Common myeloid progenitor, CD34-positive (primary cell): ENCODE measurements around the gene CYS1.

Experiments
- CTCF ChIA-PET: fragments of 350-600 bp; sonication (Branson Sonifier 250); formaldehyde crosslinking; loops from one replicate; lab custom pipeline; 2021; ENCODE audit warnings: antibody characterized with exemption; lab: Charles Lee
- POLR2A ChIA-PET: fragments of 350-600 bp; sonication (Branson Sonifier 250); formaldehyde crosslinking; loops from one replicate; lab custom pipeline; 2021; ENCODE audit warnings: antibody characterized with exemption; lab: Charles Lee
- DNase-seq, 3 donors: peaks; one replicate each; pipeline versions ENCODE4 v3.0.0 to v3.0.0-alpha.2; 2013
- H3K27ac ChIP-seq, 2 experiments: 1 replicate in 1 of 2; 2 replicates in 1 of 2; pipeline ENCODE4 v1.7.0; 2013; ENCODE audit warnings: inconsistent platforms in 2 of 2, low read length in 2 of 2, mild to moderate bottlenecking in 2 of 2, low read depth in 1 of 2, moderate library complexity in 1 of 2; ENCODE audit not compliant: severe bottlenecking in 2 of 2, insufficient read depth in 1 of 2, poor library complexity in 1 of 2
- H3K27me3 ChIP-seq, 5 experiments: replicated peaks in 2 of 5; 1 replicate in 3 of 5; 2 replicates in 2 of 5; pipeline versions ENCODE4 v1.6.1 to v1.7.0; 2013; ENCODE audit warnings: low read length in 4 of 5, mild to moderate bottlenecking in 2 of 5, moderate library complexity in 2 of 5, inconsistent platforms in 1 of 5; ENCODE audit not compliant: insufficient read depth in 5 of 5, control insufficient read depth in 4 of 5
- H3K36me3 ChIP-seq, 4 experiments: 1 replicate in 2 of 4; 2 replicates in 2 of 4; pipeline versions ENCODE4 v1.6.1 to v1.7.0; 2013; ENCODE audit warnings: low read length in 3 of 4, control low read depth in 1 of 4, mild to moderate bottlenecking in 1 of 4; ENCODE audit not compliant: control insufficient read depth in 4 of 4, insufficient read depth in 4 of 4
- H3K4me1 ChIP-seq, 4 experiments: 1 replicate in 3 of 4; 2 replicates in 1 of 4; pipeline versions ENCODE4 v1.6.1 to v1.7.1; 2013; ENCODE audit warnings: low read length in 3 of 4, mild to moderate bottlenecking in 3 of 4, control low read depth in 1 of 4, inconsistent platforms in 1 of 4, moderate library complexity in 1 of 4; ENCODE audit not compliant: control insufficient read depth in 4 of 4, insufficient read depth in 4 of 4; ENCODE audit errors: control extremely low read depth in 1 of 4
- H3K4me3 ChIP-seq, 7 experiments: 1 replicate in 4 of 7; 2 replicates in 3 of 7; pipeline versions ENCODE4 v1.5.1 to v1.7.0; 2013; ENCODE audit warnings: mild to moderate bottlenecking in 7 of 7, low read length in 6 of 7, moderate library complexity in 6 of 7, inconsistent platforms in 2 of 7, low read depth in 2 of 7, control low read depth in 1 of 7; ENCODE audit not compliant: insufficient read depth in 4 of 7, control insufficient read depth in 1 of 7; ENCODE audit errors: extremely low read depth in 1 of 7
- H3K9me3 ChIP-seq, 5 experiments: 1 replicate in 4 of 5; 2 replicates in 1 of 5; pipeline versions ENCODE4 v1.6.1 to v1.7.1; 2013; ENCODE audit warnings: low read length in 4 of 5, mild to moderate bottlenecking in 2 of 5, inconsistent platforms in 1 of 5, low read depth in 1 of 5, moderate library complexity in 1 of 5; ENCODE audit not compliant: control insufficient read depth in 4 of 5, insufficient read depth in 2 of 5; ENCODE audit errors: control extremely low read depth in 1 of 5
- WGBS: methylation state at CpG from one replicate; pipeline ENCODE4 v1.1.5; 2013; ENCODE audit not compliant: insufficient coverage; 5-methylcytosine and 5-hydroxymethylcytosine counted together

The CYS1 gene

GRCh38 chr2:10067330-10067729, 12.9 kb downstream of the CYS1 start:
- ChIA-PET CTCF (interaction anchor here (1.3 to 14.4 kb wide), 5 partner anchors 10 to 29 kb away, joined by 4 to 130 read pairs (median 6); no protein-coding TSS in a partner anchor), POLR2A (no interaction called here)
- Histone ChIP-seq H3K9me3 (peaks cover 0 to 7% (median 2%) of the 10 kb centered on the region in 5 experiments), H3K4me1 (peaks cover 0 to 5% (median 1%) of the 10 kb centered on the region in 4 experiments), H3K4me3 (no peak overlapping the region), H3K27me3 (peaks cover 0 to 5% (median 0%) of the 10 kb centered on the region in 5 experiments), H3K36me3 (no peaks in the 10 kb centered on the region), H3K27ac (no peak overlapping the region)
- no peak for DNase-seq
- WGBS, result no CpG with 5 or more reads among the region's 2 CpGs

GRCh38 chr2:10065773-10066055, 14.5 kb downstream of the CYS1 start:
- WGBS, result 88% methylated on average over 5 of the region's 6 CpGs
- no peak overlapping the region for H3K4me3 ChIP-seq
- H3K4me1 ChIP-seq, result peaks cover 0 to 5% (median 1%) of the 10 kb centered on the region in 4 experiments
- H3K9me3 ChIP-seq, result peaks cover 0 to 7% (median 2%) of the 10 kb centered on the region in 5 experiments
- ChIA-PET CTCF (interaction anchor here (0.7 to 2.1 kb wide), 4 partner anchors 13 to 81 kb away, joined by 3 to 6 read pairs (median 3); no protein-coding TSS in a partner anchor), POLR2A (interaction anchor here (1.0 kb wide), 1 partner anchor 17 kb away, joined by 5 read pairs; no protein-coding TSS in a partner anchor)
- H3K27ac ChIP-seq, result no peak overlapping the region
- peaks cover 0 to 5% (median 0%) of the 10 kb centered on the region in 5 experiments for H3K27me3 ChIP-seq
- DNase-seq, result no peak
- no peaks in the 10 kb centered on the region for H3K36me3 ChIP-seq

- WGBS, result 86% methylated on average over 15 of the region's 18 CpGs
- Histone ChIP-seq H3K36me3 (no peaks in the 10 kb centered on the region), H3K4me3 (no peak overlapping the region), H3K27me3 (peaks cover 0 to 5% (median 0%) of the 10 kb centered on the region in 5 experiments), H3K4me1 (peaks cover 0 to 5% (median 1%) of the 10 kb centered on the region in 4 experiments), H3K9me3 (peaks cover 0 to 7% (median 2%) of the 10 kb centered on the region in 5 experiments), H3K27ac (no peak overlapping the region)
- ChIA-PET POLR2A (interaction anchor here (1.0 kb wide), 1 partner anchor 16 kb away, joined by 5 read pairs; no protein-coding TSS in a partner anchor), CTCF (interaction anchor here (0.7 to 2.1 kb wide), 4 partner anchors 14 to 80 kb away, joined by 3 to 6 read pairs (median 3); no protein-coding TSS in a partner anchor)
- DNase-seq, result no peak
Observed at GRCh38 chr2:10064932-10065772, 15.1 kb downstream of the CYS1 start.

GRCh38 chr2:10063566-10063965, 16.6 kb downstream of the CYS1 start:
- ChIA-PET POLR2A (no interaction called here), CTCF (interaction anchor here (0.9 to 1.5 kb wide), 3 partner anchors 8 to 19 kb away, joined by 3 to 6 read pairs (median 3); no protein-coding TSS in a partner anchor)
- peaks cover 0 to 5% (median 1%) of the 10 kb centered on the region in 4 experiments for H3K4me1 ChIP-seq
- H3K36me3 ChIP-seq, result no peaks in the 10 kb centered on the region
- H3K9me3 ChIP-seq, result peaks cover 0 to 7% (median 2%) of the 10 kb centered on the region in 5 experiments
- H3K4me3 ChIP-seq, result no peak overlapping the region
- no peak overlapping the region for H3K27ac ChIP-seq
- H3K27me3 ChIP-seq, result peaks cover 0 to 5% (median 0%) of the 10 kb centered on the region in 5 experiments
- DNase-seq, result no peak
- 95% methylated on average over 9 of the region's 9 CpGs for WGBS

- Histone ChIP-seq H3K4me1 (peaks cover 0 to 5% (median 1%) of the 10 kb centered on the region in 4 experiments), H3K27me3 (peaks cover 0 to 5% (median 0%) of the 10 kb centered on the region in 5 experiments), H3K9me3 (peaks cover 0 to 6% (median 1%) of the 10 kb centered on the region in 5 experiments), H3K27ac (no peak overlapping the region), H3K4me3 (no peak overlapping the region), H3K36me3 (no peaks in the 10 kb centered on the region)
- no peak for DNase-seq
- ChIA-PET POLR2A (no interaction called here), CTCF (interaction anchor here (1.4 to 1.5 kb wide), 2 partner anchors 9 to 11 kb away, joined by 3 to 6 read pairs; no protein-coding TSS in a partner anchor)
- WGBS, result 92% methylated on average over 10 of the region's 10 CpGs
Observed at GRCh38 chr2:10062931-10063365, 17.3 kb downstream of the CYS1 start.

- Histone ChIP-seq H3K9me3 (no peaks in the 10 kb centered on the region), H3K36me3 (no peaks in the 10 kb centered on the region), H3K4me1 (peaks cover 0 to 10% (median 8%) of the 10 kb centered on the region in 4 experiments), H3K4me3 (no peak overlapping the region), H3K27me3 (peaks cover 0 to 5% (median 0%) of the 10 kb centered on the region in 5 experiments), H3K27ac (no peak overlapping the region)
- POLR2A ChIA-PET, result no interaction called here
- WGBS, result 94% methylated on average over 2 of the region's 9 CpGs
- DNase-seq, result no peak
- CTCF ChIA-PET, result interaction anchor here (0.9 to 1.5 kb wide), 4 partner anchors 9 to 188 kb away, joined by 3 to 5 read pairs (median 4); no protein-coding TSS in a partner anchor
Observed at GRCh38 chr2:10061221-10061925, 18.8 kb downstream of the CYS1 start.
